Mammary epithelial cell (primary cell): ENCODE measurements around the gene PGBD5.

Experiments used
- CTCF ChIP-seq, 2 donors: IDR thresholded peaks in 1 of 2; conservative IDR thresholded peaks in 1 of 2; 2 replicates each; pipeline ENCODE4 v1.5.1; 2011 to 2012; ENCODE audit warnings: inconsistent platforms in 2 of 2, low read length in 2 of 2, mild to moderate bottlenecking in 2 of 2, control low read depth in 1 of 2, low read depth in 1 of 2; ENCODE audit not compliant: insufficient read depth in 1 of 2; ENCODE audit errors: extremely low read depth in 1 of 2
- EZH2 ChIP-seq: IDR thresholded peaks from 2 replicates; pipeline ENCODE4 v1.6.1; 2012; ENCODE audit warnings: low read length, inconsistent platforms, borderline replicate concordance

DNA sequence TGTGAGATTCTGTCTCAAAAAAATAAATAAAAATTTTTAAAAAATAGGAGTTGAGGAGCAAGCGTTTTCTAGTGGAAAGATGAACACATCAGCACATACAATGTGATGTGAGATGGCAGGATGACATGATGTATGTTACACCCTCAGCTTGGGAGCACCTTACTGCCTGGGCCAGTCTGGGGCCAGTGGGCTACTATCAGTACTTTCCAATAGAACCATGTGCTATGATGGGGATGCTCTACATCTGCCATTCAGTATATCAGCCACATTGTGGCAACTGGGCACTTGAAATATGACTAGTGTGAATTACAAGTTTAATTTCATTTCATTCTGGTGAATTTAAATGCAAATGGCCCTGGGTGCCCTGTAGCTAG lies 156.0 kb downstream of the PGBD5 start:
- TF ChIP-seq CTCF (conservative IDR thresholded peaks at IDR 0.05 in 1 of 2, IDR thresholded peaks at IDR 0.05 in 1 of 2; ENCODE audit: extremely low read depth in 1 of 2, insufficient read depth in 1 of 2, low read depth in 1 of 2, low read length in 2 of 2) (no peak), EZH2 (no peak)
